ENCODE results near the gene DNAJC15. TPM values are rescaled to one million over a fixed set of nuclear protein-coding genes. Genes with fewer than 3 reads are reported as not detected.

DNAJC15 gene
- total and polyA plus RNA-seq, 2 of the 8 experiments (the other 6 are each of a cell fraction or from before 2014, with no cell fraction given), result 5.8 to 20.8 TPM

DNA sequence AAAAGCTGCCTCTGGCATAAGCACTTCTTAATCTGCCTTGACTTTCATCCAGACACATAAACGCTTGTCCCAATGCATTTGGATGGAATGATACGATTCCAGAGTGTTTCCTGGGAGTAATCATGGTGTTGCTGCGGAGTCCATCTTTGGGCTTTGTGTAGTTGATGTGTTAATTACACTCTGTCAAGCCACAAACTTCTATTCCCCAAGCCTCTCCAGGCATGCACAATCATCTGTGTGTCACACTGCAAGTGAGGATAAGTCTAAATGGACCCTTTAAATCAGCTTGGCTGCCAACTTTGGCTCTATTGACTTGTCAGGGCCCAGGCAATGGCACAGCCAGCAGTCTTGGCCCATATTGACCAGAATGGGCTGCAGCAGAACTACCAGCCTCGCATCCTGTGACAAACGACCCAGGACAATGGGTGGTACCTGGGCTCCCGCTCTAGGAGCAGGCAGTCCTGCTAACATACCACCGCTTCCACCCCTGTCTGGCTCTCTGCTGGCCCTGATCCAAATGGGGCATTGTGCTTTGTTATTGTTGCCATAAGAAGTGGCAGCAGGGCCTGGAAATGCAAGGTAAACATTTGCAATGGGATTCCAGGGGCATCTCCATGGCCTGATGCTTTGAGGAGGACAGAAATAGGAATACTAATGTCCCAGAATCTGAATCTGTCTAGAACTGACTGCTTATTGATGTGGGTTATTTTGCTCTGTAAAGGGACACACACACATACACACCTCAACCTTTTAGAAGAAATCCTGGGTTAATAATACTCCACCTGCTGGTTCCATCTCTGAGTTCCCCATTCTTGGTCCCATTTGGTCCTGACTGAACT lies 127.2 kb downstream of the DNAJC15 start:
- H2BK15ac ChIP-seq (ENCODE audit: low read length), result no peak overlapping the region
- DNase-seq (ENCODE audit: low read depth in 1 of 2, low spot score in 2 of 2) (no peak), FAIRE-seq (no peak)
- H2BK5ac ChIP-seq (ENCODE audit: low read depth, low read length), result no peak overlapping the region
- H3K79me1 ChIP-seq (ENCODE audit: low read depth, low read length), result no peaks in the 10 kb centered on the region
- no peaks in the 10 kb centered on the region for H3K9me3 ChIP-seq (ENCODE audit: insufficient read depth in 2 of 2, low read depth in 1 of 2, low read length in 1 of 2)
- H3K27me3 ChIP-seq (replicated peaks in 1 of 4; ENCODE audit: control insufficient read depth in 3 of 4, extremely low read depth in 1 of 4, insufficient read depth in 3 of 4, low read length in 3 of 4), result no peaks in the 10 kb centered on the region
- no peak overlapping the region for H3K9ac ChIP-seq (replicated peaks in 1 of 4; ENCODE audit: extremely low read depth in 1 of 4, low read depth in 3 of 4, low read length in 3 of 4)
- H4K20me1 ChIP-seq (replicated peaks in 1 of 2; ENCODE audit: control insufficient read depth in 1 of 2, insufficient read depth in 2 of 2, low read length in 2 of 2), result no peaks in the 10 kb centered on the region
- 89% methylated on average over 7 of the region's 7 CpGs; no CpG with 5 or more reads in 1 of the 2 experiments for WGBS, 2 experiments (ENCODE audit: extremely low coverage in 1 of 2, insufficient coverage in 1 of 2, insufficient read length in 1 of 2, insufficient replicate concordance in 2 of 2, low coverage in 1 of 2, low lambda C conversion rate in 2 of 2, missing lambda C conversion rate in 1 of 2)
- H3K23ac ChIP-seq (ENCODE audit: insufficient read length), result no peak overlapping the region
- H3K36me3 ChIP-seq (ENCODE audit: control insufficient read depth in 2 of 4, insufficient read depth in 4 of 4, low read length in 3 of 4), result no peaks in the 10 kb centered on the region; a peak in 1 of 8 replicates
- H4K5ac ChIP-seq (ENCODE audit: insufficient read length, low read depth, low read length), result no peak overlapping the region
- H3K18ac ChIP-seq (ENCODE audit: extremely low read depth, low read length), result no peak overlapping the region
- no peak overlapping the region for H3K4me2 ChIP-seq (ENCODE audit: insufficient read depth in 1 of 2, low read depth in 2 of 2, low read length in 2 of 2)
- H2AK5ac ChIP-seq (ENCODE audit: low read depth, low read length), result no peak overlapping the region
- no peak overlapping the region for H4K91ac ChIP-seq (replicated peaks; ENCODE audit: insufficient read length, low read length)
- H3K79me2 ChIP-seq (ENCODE audit: control insufficient read depth in 1 of 2, insufficient read depth in 2 of 2, low read length in 2 of 2), result no peaks in the 10 kb centered on the region
- H2BK120ac ChIP-seq (replicated peaks; ENCODE audit: low read depth, low read length), result no peak overlapping the region
- H3K4me1 ChIP-seq (replicated peaks in 1 of 4; ENCODE audit: control insufficient read depth in 3 of 4, insufficient read depth in 4 of 4, low read length in 3 of 4), result no peaks in the 10 kb centered on the region
- no peak overlapping the region for H3K14ac ChIP-seq (ENCODE audit: insufficient read length)
- no peak overlapping the region for H3K27ac ChIP-seq (ENCODE audit: low read depth, low read length)
- no peak overlapping the region for H4K8ac ChIP-seq (ENCODE audit: extremely low read depth, insufficient read depth, low read length)
- TF ChIP-seq SIRT6 (IDR thresholded peaks at IDR 0.05; ENCODE audit: low read length) (no peak), KDM5A (IDR thresholded peaks at IDR 0.05; ENCODE audit: low read length) (no peak), CHD1 (IDR thresholded peaks at IDR 0.05; ENCODE audit: low read depth, low read length) (no peak), RBBP5 (IDR thresholded peaks at IDR 0.05; ENCODE audit: borderline replicate concordance, low read depth, low read length) (no peak), SP1 (IDR thresholded peaks at IDR 0.05; ENCODE audit: low read depth, low read length) (no peak), CBX5 (IDR thresholded peaks at IDR 0.05; ENCODE audit: low read depth, low read length) (no peak), TEAD4 (IDR thresholded peaks at IDR 0.05; ENCODE audit: low read depth, low read length) (no peak), SP4 (IDR thresholded peaks at IDR 0.05; ENCODE audit: low read length) (no peak)
- CTCF ChIA-PET (ENCODE audit: partially characterized antibody), result interaction anchor here (1.2 to 1.6 kb wide), 2 partner anchors 8 to 181 kb away, joined by 3 to 4 read pairs; no protein-coding TSS in a partner anchor
- no peak overlapping the region for H3K4ac ChIP-seq (replicated peaks; ENCODE audit: insufficient read length, low read depth, low read length)
- H2BK20ac ChIP-seq (ENCODE audit: low read length), result no peak overlapping the region
- H3K23me2 ChIP-seq (ENCODE audit: low read depth, low read length), result no peaks in the 10 kb centered on the region; the same call in 1 of the 2 replicates
- H3K4me3 ChIP-seq (ENCODE audit: extremely low read depth in 1 of 4, insufficient read depth in 2 of 4, low read depth in 3 of 4, low read length in 4 of 4), result no peak overlapping the region
- no peak overlapping the region for H3K56ac ChIP-seq (replicated peaks; ENCODE audit: insufficient read length, low read depth, low read length)
- H2BK12ac ChIP-seq (ENCODE audit: low read depth, low read length), result no peak overlapping the region
- H2AFZ ChIP-seq (ENCODE audit: low read length), result 0 out of 2 replicates have a peak overlapping the region, but pooled peaks have one; percentile 23
- POLR2A ChIA-PET (ENCODE audit: partially characterized antibody), result no interaction called here
